GM10266 (cell line): Measurements from ENCODE around the gene CCDC57.

ENCODE experiments used
- DNase-seq: peaks from one replicate; pipeline ENCODE4 v3.0.0; 2012; ENCODE audit errors: extremely low spot score
- CTCF ChIP-seq: IDR thresholded peaks from 2 replicates; pipeline ENCODE4 v1.5.1; 2012; ENCODE audit warnings: mild to moderate bottlenecking, low read depth; ENCODE audit not compliant: control insufficient read depth, insufficient read depth; ENCODE audit errors: missing control alignments

Gene CCDC57

GRCh38 chr17:82227629-82228277 is 15.1 kb upstream of the CCDC57 start:
- no peak for DNase-seq
- TF ChIP-seq CTCF, result no peak

GRCh38 chr17:82226809-82227628 is 14.4 kb upstream of the CCDC57 start:
- no peak for TF ChIP-seq CTCF

GRCh38 chr17:82226146-82226808 is 13.6 kb upstream of the CCDC57 start:
- DNase-seq, result no peak
- TF ChIP-seq CTCF, result no peak

More at GRCh38 chr17:82226809-82227628, 14.4 kb upstream of the CCDC57 start:
- no peak for DNase-seq

- no peak for TF ChIP-seq CTCF
These were observed 12.9 kb upstream of the CCDC57 start for GRCh38 chr17:82225368-82226029.

GRCh38 chr17:82224666-82225065 is 12.0 kb upstream of the CCDC57 start:
- no peak for DNase-seq
- TF ChIP-seq CTCF, result no peak

More at GRCh38 chr17:82225368-82226029, 12.9 kb upstream of the CCDC57 start:
- DNase-seq, result no peak

- TF ChIP-seq CTCF, result no peak
- no peak for DNase-seq
These were observed 10.9 kb upstream of the CCDC57 start for GRCh38 chr17:82223517-82223916.
